Neural progenitor cell (in vitro differentiated cells): ENCODE results near the gene TIAM1. TPM values are rescaled to one million over a fixed set of nuclear protein-coding genes. Genes with fewer than 3 reads are reported as not detected.

ENCODE experiments used
- DNase-seq: peaks from one replicate; pipeline ENCODE4 v3.0.0-alpha.2; 2016; ENCODE audit warnings: low spot score
- H2AFZ ChIP-seq: fragments of 200-600 bp; sonication (generic); replicated peaks from 2 replicates; pipeline ENCODE4 v1.6.1; 2016; ENCODE audit warnings: antibody characterized with exemption
- H3F3A ChIP-seq: fragments of 200-600 bp; sonication (generic); 2 replicates; pipeline ENCODE4 v1.6.1; 2016; ENCODE audit warnings: antibody characterized with exemption, low read depth
- H3K27ac ChIP-seq: fragments of 200-600 bp; sonication (generic); 2 replicates; pipeline ENCODE4 v1.5.1; 2016; ENCODE audit warnings: mild to moderate bottlenecking
- H3K27me3 ChIP-seq: fragments of 200-600 bp; sonication (generic); 2 replicates; pipeline ENCODE4 v1.6.1; 2016; ENCODE audit warnings: mild to moderate bottlenecking, moderate library complexity
- H3K36me3 ChIP-seq: fragments of 200-600 bp; sonication (generic); 2 replicates; pipeline ENCODE4 v1.5.1; 2016
- H3K4me1 ChIP-seq: fragments of 200-600 bp; sonication (generic); 2 replicates; pipeline ENCODE4 v1.6.1; 2016; ENCODE audit warnings: mixed run types
- H3K4me2 ChIP-seq: fragments of 200-600 bp; sonication (generic); 2 replicates; pipeline ENCODE4 v1.6.1; 2016
- H3K4me3 ChIP-seq: fragments of 200-600 bp; sonication (generic); 2 replicates; pipeline ENCODE4 v1.5.1; 2016
- H3K79me2 ChIP-seq: fragments of 200-600 bp; sonication (generic); 2 replicates; pipeline ENCODE4 v1.6.1; 2016; ENCODE audit warnings: low read depth
- H3K9ac ChIP-seq: fragments of 200-600 bp; sonication (generic); 2 replicates; pipeline ENCODE4 v1.6.1; 2016
- H3K9me3 ChIP-seq: fragments of 200-600 bp; sonication (generic); 2 replicates; pipeline ENCODE4 v1.5.1; 2016; ENCODE audit warnings: low read depth
- H4K20me1 ChIP-seq: fragments of 200-600 bp; sonication (generic); 2 replicates; pipeline ENCODE4 v1.6.1; 2016; ENCODE audit warnings: low read depth
- H3K27ac Mint-ChIP-seq: 3 replicates; pipeline ENCODE4 v1.8.0; 2021; ENCODE audit warnings: mixed read lengths
- H3K27me3 Mint-ChIP-seq: 2 replicates; pipeline ENCODE4 v1.8.0; 2022; ENCODE audit warnings: low read depth, mild to moderate bottlenecking, inconsistent platforms, moderate library complexity, mixed read lengths; ENCODE audit not compliant: insufficient read depth
- H3K36me3 Mint-ChIP-seq: 3 replicates; pipeline ENCODE4 v1.8.0; 2021; ENCODE audit warnings: mixed read lengths
- H3K4me1 Mint-ChIP-seq: 3 replicates; pipeline ENCODE4 v1.8.0; 2021; ENCODE audit warnings: mixed read lengths
- H3K4me3 Mint-ChIP-seq: 3 replicates; pipeline ENCODE4 v1.8.0; 2021; ENCODE audit warnings: mild to moderate bottlenecking, moderate library complexity, mixed read lengths
- H3K9me3 Mint-ChIP-seq: 3 replicates; pipeline ENCODE4 v1.8.0; 2020; ENCODE audit warnings: mixed read lengths
- EZH2 ChIP-seq: fragments of 200-600 bp; sonication (generic); IDR thresholded peaks from 2 replicates; pipeline ENCODE4 v1.6.1; 2017; ENCODE audit warnings: antibody characterized with exemption, mild to moderate bottlenecking, moderate library complexity
- EZH2phosphoT487 ChIP-seq: fragments of 200-600 bp; sonication (generic); IDR thresholded peaks from 2 replicates; pipeline ENCODE4 v1.6.1; 2017; ENCODE audit warnings: antibody characterized with exemption
- total RNA-seq: library from RNA; depleted of rRNA; stranded (reverse); fragments of >200 nt; gene quantifications from 2 replicates; pipeline ENCODE4 v1.2.3, GENCODE V29; 2015; ENCODE audit warnings: low replicate concordance
- TF ChIP-seq, protein P1 (sequence below): fragments of 200-600 bp; sonication (generic); IDR thresholded peaks from 2 replicates; pipeline ENCODE4 v1.5.1; 2017; ENCODE audit warnings: antibody characterized with exemption, mild to moderate bottlenecking

The TIAM1 gene
- total RNA-seq, 1 donor from 2014 or later = 27.2 TPM

- Histone ChIP-seq H3K9ac (no peak overlapping the region), H3K36me3 (no peaks in the 10 kb centered on the region), H3K4me3 (no peak overlapping the region), H4K20me1 (no peaks in the 10 kb centered on the region), H3K27ac (no peak overlapping the region), H3F3A (no peaks in the 10 kb centered on the region), H3K79me2 (no peaks in the 10 kb centered on the region), H3K9me3 (no peaks in the 10 kb centered on the region), H3K27me3 (peaks cover 4% of the 10 kb centered on the region), H3K4me2 (no peak overlapping the region), H3K4me1 (no peaks in the 10 kb centered on the region), H2AFZ (no peak overlapping the region)
- no peaks in the 10 kb centered on the region for H3K36me3 Mint-ChIP-seq
- H3K27ac Mint-ChIP-seq = peak overlapping the region; percentile 39
- peaks cover 2% of the 10 kb centered on the region for H3K9me3 Mint-ChIP-seq
- peaks cover 2% of the 10 kb centered on the region for H3K4me1 Mint-ChIP-seq
- DNase-seq = no peak
- H3K4me3 Mint-ChIP-seq = no peak overlapping the region
- no peak for TF ChIP-seq EZH2
- TF ChIP-seq EZH2phosphoT487 = no peak
- TF ChIP-seq, protein P1, sequence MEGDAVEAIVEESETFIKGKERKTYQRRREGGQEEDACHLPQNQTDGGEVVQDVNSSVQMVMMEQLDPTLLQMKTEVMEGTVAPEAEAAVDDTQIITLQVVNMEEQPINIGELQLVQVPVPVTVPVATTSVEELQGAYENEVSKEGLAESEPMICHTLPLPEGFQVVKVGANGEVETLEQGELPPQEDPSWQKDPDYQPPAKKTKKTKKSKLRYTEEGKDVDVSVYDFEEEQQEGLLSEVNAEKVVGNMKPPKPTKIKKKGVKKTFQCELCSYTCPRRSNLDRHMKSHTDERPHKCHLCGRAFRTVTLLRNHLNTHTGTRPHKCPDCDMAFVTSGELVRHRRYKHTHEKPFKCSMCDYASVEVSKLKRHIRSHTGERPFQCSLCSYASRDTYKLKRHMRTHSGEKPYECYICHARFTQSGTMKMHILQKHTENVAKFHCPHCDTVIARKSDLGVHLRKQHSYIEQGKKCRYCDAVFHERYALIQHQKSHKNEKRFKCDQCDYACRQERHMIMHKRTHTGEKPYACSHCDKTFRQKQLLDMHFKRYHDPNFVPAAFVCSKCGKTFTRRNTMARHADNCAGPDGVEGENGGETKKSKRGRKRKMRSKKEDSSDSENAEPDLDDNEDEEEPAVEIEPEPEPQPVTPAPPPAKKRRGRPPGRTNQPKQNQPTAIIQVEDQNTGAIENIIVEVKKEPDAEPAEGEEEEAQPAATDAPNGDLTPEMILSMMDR = no peak
- H3K27me3 Mint-ChIP-seq = peaks cover 7% of the 10 kb centered on the region
Measured at GRCh38 chr21:31099122-31099521, 244.9 kb downstream of the TIAM1 start.

- H3K4me1 ChIP-seq = no peaks in the 10 kb centered on the region
- no peak overlapping the region for H3K27ac ChIP-seq
- no peaks in the 10 kb centered on the region for H3K9me3 ChIP-seq
- H2AFZ ChIP-seq = peak overlapping the region; percentile 78
- Mint-ChIP-seq H3K27ac (peak overlapping the region; percentile 39), H3K36me3 (no peaks in the 10 kb centered on the region), H3K9me3 (peaks cover 2% of the 10 kb centered on the region), H3K4me1 (peaks cover 2% of the 10 kb centered on the region), H3K27me3 (peaks cover 7% of the 10 kb centered on the region), H3K4me3 (no peak overlapping the region)
- H3K79me2 ChIP-seq = no peaks in the 10 kb centered on the region
- peak; percentile 73 for DNase-seq
- no peaks in the 10 kb centered on the region for H3F3A ChIP-seq
- H3K4me3 ChIP-seq = no peak overlapping the region
- H3K36me3 ChIP-seq = no peaks in the 10 kb centered on the region
- H3K9ac ChIP-seq = no peak overlapping the region
- peaks cover 4% of the 10 kb centered on the region for H3K27me3 ChIP-seq
- no peak overlapping the region for H3K4me2 ChIP-seq
- TF ChIP-seq EZH2 (no peak), EZH2phosphoT487 (no peak)
- TF ChIP-seq, protein P1 = peak; percentile 89
- no peaks in the 10 kb centered on the region for H4K20me1 ChIP-seq
Measured at GRCh38 chr21:31098576-31099005, 245.5 kb downstream of the TIAM1 start.

- no peaks in the 10 kb centered on the region for H3K27me3 ChIP-seq
- no peak for TF ChIP-seq EZH2phosphoT487
- TF ChIP-seq, protein P1 = no peak
- TF ChIP-seq EZH2 = no peak
- H4K20me1 ChIP-seq = no peaks in the 10 kb centered on the region
- DNase-seq = no peak
- no peaks in the 10 kb centered on the region for H3K79me2 ChIP-seq
- H3K27ac Mint-ChIP-seq = no peak overlapping the region
- H3K9me3 ChIP-seq = no peaks in the 10 kb centered on the region
- H3K4me3 ChIP-seq = no peak overlapping the region
- no peaks in the 10 kb centered on the region for H3K4me1 ChIP-seq
- peaks cover 5% of the 10 kb centered on the region for H3K27me3 Mint-ChIP-seq
- H3K36me3 Mint-ChIP-seq = no peaks in the 10 kb centered on the region
- no peaks in the 10 kb centered on the region for H3K36me3 ChIP-seq
- H3K27ac ChIP-seq = no peak overlapping the region
- no peaks in the 10 kb centered on the region for H3K9me3 Mint-ChIP-seq
- no peaks in the 10 kb centered on the region for H3K4me1 Mint-ChIP-seq
- H3K4me2 ChIP-seq = no peak overlapping the region
- no peak overlapping the region for H3K4me3 Mint-ChIP-seq
- H3K9ac ChIP-seq = no peak overlapping the region
- H2AFZ ChIP-seq = peak overlapping the region; percentile 5
- H3F3A ChIP-seq = no peaks in the 10 kb centered on the region
Measured at GRCh38 chr21:31092832-31093625, 251.0 kb downstream of the TIAM1 start.
